ENCODE measurements around the gene AARS2. TPM values are rescaled to one million over a fixed set of nuclear protein-coding genes. Genes with fewer than 3 reads are reported as not detected.

AARS2 gene
- total RNA-seq, 1 donor from 2014 or later: 17.5 TPM

- no peak for DNase-seq
These were observed 14.3 kb downstream of the AARS2 start for GRCh38 chr6:44298864-44299263.

GRCh38 chr6:44298055-44298803 is 14.9 kb downstream of the AARS2 start:
- no peak for DNase-seq

DNA sequence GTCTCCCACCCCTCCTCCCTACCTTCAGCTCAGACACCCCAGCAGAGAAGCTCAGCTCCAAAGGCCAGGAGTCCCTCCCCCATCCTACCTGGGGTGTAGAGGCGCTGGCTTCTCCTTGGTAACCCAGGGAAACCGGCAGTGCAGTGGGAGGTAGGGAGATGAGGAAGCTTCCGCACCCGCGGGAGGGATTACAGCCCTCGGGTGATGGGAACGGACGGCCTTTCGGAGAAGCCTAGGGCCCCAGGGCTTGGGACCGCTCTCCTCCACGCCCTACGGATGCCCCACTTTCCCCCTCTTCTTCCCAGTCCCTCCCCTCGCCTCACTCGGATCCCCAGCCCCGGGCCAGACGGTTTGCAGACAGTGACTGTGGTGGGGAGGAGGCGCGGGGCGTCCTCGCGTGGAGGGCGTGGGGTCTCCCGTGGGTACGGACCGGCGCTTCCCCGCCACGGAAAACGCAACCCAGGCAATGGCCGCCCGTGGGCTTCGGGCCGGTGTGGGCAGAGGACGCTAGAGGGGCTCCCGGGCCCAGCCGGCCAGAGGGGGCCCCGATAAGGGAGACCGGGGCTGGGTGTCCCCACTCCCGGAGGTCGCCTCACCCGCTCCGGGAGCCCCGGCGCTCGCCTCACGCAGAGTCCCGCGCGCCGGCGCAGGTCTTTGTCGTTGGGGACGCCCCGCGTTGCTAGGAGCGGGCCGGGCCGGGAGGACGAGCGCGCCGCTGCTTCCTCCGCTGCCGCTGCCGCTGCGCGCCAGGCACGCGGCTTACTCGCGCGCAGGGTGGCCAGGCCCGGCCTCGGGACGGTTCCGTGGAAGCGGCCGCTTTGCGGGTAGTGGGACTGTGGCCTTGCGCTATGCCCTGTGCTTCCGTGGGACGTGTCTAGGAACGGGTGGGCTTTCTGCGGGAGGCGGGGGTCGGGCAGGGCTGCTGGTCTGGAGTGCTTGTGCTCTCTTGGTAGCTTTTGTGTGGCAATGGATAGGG is 15.8 kb downstream of the AARS2 start:
- peak; percentile 55 for DNase-seq

DNA sequence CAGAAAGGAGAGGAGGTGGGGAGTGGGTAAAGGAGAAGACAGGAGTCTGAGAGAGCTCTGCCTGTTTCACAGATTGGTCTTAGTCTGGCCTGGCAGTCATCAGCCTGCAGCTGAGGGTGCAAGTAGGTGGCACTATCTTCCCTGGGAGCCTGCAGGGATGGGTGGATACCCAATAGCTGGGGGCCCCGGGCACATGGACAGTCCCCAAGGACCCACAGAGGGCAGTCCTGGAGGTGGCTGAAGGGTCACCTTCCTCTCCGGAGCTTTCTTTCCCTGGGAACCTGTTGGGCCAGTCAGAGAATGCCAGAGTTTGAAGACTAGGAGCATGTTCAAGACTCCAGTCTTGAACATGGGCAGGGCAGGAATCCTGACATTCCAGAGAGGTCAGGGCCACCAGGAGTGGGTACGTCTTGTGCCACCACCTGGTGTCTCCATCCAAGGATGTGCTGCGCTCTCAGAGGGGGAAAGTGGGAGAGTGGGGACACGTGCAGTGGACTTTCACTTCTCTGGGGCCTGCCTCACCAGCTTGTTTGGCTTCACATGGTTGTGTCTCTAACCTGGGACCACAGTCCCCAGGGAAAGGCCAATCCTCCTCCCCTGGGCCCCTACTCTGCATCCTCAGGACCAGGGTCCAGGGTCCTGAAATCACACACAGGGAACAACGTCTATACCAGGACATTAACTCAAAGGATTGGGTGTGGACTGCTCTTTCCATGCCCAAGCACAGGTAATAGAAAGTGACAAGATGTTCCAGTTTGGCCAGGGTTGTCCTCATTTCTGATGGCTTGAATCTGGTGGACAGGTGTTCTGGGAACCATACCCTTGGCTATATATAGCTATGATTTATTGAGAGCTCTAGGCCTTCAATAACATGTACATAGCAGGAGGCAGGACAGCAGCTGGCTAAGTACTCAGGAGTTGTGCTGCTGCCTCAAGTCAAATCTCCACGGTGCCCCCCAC is 18.0 kb downstream of the AARS2 start:
- no peak for DNase-seq

- DNase-seq: no peak
These were observed 20.3 kb downstream of the AARS2 start for GRCh38 chr6:44292661-44293365.

- DNase-seq: no peak
These were observed 21.3 kb downstream of the AARS2 start for GRCh38 chr6:44291841-44292240.

DNA sequence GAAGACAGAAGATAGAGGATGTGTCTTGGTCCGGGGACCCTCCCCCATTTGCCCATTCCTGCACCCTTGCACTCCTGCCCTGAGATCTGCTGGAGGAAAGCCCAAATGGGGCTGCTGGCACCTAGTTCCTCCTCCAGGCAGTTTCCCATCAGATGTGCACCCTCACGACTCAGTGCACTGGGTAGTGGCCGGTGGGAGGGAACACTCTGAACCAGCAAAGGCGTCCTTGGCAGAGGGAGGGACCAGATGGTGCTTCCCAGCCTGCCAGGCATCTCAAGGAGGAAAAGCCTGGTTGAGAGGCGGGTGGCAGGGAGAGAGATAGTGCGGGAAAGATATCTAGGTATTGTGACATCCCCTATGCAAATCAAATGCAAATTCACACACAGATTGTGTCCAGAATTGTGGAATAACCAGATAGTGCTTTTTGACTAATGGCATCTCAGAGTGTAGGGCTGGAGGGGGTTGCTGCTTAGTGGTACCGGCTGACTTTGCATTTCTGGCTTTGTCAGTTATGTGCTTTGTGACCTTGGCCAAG is 23.4 kb downstream of the AARS2 start:
- no peak for DNase-seq

DNA sequence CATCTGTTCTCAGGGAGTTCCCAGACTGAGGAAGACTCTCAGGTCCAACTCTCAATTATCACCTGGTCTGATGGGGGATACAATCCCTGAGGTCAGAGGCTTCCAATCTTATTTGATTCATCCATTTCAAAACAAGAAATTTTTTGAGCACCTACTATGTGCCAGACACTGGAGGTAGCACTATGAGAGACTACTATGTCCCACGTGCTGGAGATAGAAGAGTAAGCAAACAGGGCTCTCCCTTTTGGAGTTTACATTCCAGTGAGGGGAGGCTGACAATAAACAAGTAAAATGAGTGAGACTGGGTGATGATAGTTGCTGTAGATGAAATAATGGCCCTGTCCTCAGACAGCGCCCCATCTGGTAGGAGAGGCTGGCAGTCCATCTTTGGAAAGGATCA is 26.4 kb downstream of the AARS2 start:
- no peak for DNase-seq

GRCh38 chr6:44286285-44286565 is 26.9 kb downstream of the AARS2 start:
- DNase-seq: no peak

- DNase-seq: peak; percentile 39
These were observed 27.4 kb downstream of the AARS2 start for GRCh38 chr6:44285552-44286284.

DNA sequence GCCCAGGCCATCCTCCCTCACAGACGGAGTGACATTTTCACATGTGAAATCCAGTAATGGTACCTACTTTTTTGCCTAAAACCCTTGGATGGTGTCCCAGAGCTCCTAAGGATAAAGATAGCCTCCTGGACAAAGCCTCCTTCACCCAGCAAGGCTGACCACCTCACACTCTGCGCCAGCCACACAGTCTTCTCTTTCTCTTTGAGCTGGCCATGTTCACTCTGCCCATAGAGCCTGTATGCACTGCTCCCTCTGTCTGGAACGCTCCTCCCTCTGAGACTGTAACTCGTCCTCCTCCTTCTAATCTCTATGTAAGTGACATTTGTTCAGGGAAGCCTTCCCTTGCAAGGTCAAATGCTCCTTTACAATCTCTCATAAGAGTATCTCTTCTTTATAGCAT is 28.3 kb downstream of the AARS2 start:
- no peak for DNase-seq

DNA sequence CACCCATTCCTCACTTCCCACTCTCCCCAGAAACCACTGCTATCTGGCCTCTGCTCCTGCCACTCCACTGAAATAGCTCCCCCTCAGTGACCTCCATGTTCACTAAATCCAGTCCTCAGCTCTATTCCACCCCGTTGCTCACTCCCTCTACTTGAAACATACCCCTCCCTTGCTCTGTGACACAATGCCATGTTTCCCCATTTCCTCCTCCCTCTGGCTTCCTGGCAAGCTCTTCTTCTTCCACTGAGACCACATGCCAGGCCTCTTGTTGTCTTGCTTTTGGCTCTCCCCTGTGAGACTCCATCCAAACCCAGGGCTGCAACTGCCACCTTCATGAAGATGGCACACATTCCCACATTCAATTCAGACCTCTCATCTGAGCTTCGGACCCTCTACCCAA is 29.0 kb downstream of the AARS2 start:
- DNase-seq: no peak

GRCh38 chr6:44278774-44279697 is 34.1 kb downstream of the AARS2 start:
- DNase-seq: no peak

DNA sequence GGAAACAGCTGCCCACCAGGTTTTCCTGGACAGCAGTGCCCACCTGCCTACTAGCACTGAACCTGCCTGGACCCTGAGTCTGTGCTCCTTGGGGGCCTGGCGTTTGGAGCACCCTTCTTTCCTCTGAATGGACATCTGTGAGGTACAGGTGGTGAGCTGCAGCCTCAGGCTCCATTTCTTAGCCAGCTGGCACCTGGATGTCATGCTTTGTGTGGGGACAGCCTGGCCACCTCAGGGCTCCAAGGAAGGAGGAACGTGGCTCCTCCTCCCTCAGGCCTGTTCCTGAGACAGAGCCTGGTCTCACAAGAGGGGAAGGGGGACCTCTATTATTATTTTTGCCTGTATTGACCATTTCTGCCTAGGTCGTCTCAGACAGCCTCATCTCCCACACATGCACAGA is 34.8 kb downstream of the AARS2 start:
- no peak for DNase-seq

- no peak for DNase-seq
These were observed 35.4 kb downstream of the AARS2 start for GRCh38 chr6:44277763-44278162.

DNA sequence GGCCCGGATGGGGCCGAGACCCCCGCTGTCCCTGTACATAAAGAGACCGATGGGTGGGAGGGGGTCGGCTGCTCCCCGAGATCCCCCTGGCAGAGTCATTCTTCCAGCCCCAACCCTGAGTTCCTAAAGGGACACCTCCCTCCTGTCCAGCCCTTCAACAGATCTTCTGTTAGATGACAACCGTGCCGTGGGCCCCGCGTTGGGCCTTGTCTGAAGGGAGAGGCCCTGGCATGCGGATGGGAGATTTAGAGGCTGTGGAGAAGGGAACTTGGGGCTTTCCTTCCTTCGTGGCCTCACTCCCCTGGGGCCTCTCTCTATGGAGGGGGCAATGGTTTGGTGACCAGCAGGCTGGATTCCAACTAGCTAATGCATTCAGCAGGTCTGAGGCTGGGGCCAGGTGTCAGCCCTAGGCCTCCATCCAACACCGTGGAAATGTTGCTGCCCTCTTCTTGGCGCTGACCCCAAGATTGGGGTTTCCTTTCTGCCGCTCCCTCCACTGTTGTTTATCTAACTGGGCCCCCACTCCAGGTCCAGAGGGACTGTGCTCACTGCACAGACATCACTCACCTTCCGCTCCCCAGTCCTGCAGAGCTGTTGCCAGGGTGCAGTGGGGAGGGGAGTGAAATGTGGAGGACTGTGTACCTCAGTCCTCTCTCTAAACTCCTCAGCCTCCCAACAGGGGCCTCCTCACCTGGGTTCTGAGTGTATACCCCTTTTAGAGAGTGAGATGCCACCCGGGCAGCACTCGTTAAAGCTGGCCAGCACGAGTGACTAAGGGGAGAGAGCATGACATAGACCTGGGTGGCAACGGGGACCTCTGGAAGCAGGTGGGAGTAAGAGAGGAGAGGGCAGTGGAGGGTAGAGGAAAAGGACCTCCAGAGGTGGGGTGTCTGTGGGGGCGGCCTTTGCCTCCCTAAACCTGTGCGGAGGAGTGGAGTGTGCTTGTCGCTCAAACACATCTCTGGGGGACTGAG is 36.2 kb downstream of the AARS2 start:
- no peak for DNase-seq

GRCh38 chr6:44275749-44276648 is 37.1 kb downstream of the AARS2 start:
- no peak for DNase-seq
